Measurements from ENCODE around the gene DUSP12.
"Not testable (repeated sequence)": the region's sequence is repeated elsewhere in the genome, so short reads cannot be mapped to it uniquely, and the experiment has no call there.

DNA sequence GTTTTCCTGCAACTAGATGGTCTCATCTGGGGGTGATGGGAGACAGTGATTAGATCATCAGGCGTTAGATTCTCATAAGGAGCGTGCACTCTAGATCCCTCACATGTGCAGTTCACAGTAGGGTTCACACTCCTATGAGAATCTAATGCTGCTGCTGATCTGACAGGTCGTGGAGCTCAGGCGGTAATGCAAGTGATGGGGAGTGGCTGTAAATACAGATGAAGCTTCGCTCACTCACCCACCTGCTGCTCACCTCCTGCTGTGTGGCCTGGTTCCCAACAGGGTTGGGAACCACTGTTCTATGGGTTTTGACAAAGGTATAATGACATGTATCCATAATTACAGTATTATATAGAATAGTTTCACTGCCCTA is 20.1 kb downstream of the DUSP12 start:
- TF ChIP-seq, protein P1, sequence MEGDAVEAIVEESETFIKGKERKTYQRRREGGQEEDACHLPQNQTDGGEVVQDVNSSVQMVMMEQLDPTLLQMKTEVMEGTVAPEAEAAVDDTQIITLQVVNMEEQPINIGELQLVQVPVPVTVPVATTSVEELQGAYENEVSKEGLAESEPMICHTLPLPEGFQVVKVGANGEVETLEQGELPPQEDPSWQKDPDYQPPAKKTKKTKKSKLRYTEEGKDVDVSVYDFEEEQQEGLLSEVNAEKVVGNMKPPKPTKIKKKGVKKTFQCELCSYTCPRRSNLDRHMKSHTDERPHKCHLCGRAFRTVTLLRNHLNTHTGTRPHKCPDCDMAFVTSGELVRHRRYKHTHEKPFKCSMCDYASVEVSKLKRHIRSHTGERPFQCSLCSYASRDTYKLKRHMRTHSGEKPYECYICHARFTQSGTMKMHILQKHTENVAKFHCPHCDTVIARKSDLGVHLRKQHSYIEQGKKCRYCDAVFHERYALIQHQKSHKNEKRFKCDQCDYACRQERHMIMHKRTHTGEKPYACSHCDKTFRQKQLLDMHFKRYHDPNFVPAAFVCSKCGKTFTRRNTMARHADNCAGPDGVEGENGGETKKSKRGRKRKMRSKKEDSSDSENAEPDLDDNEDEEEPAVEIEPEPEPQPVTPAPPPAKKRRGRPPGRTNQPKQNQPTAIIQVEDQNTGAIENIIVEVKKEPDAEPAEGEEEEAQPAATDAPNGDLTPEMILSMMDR (IDR thresholded peaks at IDR 0.05), result not testable (repeated sequence)
- not testable (repeated sequence) for TF ChIP-seq POLR2A (IDR thresholded peaks at IDR 0.05)

Measured in adrenal gland (tissue), 5 donors.